Measurements from ENCODE around the gene FERD3L.

- TF ChIP-seq RXRB (CRISPR knock-in tag; IDR thresholded peaks at IDR 0.05; ENCODE audit: borderline replicate concordance) (no peak), ZNF7 (CRISPR knock-in tag; IDR thresholded peaks at IDR 0.05) (no peak), ZNF549 (CRISPR knock-in tag; IDR thresholded peaks at IDR 0.05) (no peak), NR2C2 (CRISPR knock-in tag; IDR thresholded peaks at IDR 0.05; ENCODE audit: borderline replicate concordance) (no peak), SIN3A (IDR thresholded peaks at IDR 0.05; ENCODE audit: borderline replicate concordance, low read depth, low read length) (no peak), POLR2A (IDR thresholded peaks at IDR 0.05; ENCODE audit: insufficient read depth in 1 of 2, low read depth in 2 of 2, low read length in 2 of 2) (no peak), KDM1A (CRISPR knock-in tag; IDR thresholded peaks at IDR 0.05) (no peak), ZNF484 (CRISPR knock-in tag; IDR thresholded peaks at IDR 0.05; ENCODE audit: borderline replicate concordance, low read depth) (no peak), ESRRA (CRISPR knock-in tag; IDR thresholded peaks at IDR 0.05; ENCODE audit: low read depth) (no peak), FOXM1 (CRISPR knock-in tag; IDR thresholded peaks at IDR 0.05) (no peak), HIC2 (CRISPR knock-in tag; IDR thresholded peaks at IDR 0.05; ENCODE audit: low read depth) (no peak), MAX (IDR thresholded peaks at IDR 0.05) (no peak), NFE2 (CRISPR knock-in tag; IDR thresholded peaks at IDR 0.05) (no peak)
Measured at GRCh38 chr7:19106241-19107080, 38.8 kb downstream of the FERD3L start.

Data from HepG2 (cell line).